K562 (cell line): ENCODE data around the gene OSGIN1. TPM values are rescaled to one million over a fixed set of nuclear protein-coding genes. Genes with fewer than 3 reads are reported as not detected.

Experiments used
- ATAC-seq: fragments of 200-7000 bp; cut with Tn5 transposase; 3 replicates; pipeline ENCODE4 v1.9.1; 2020; ENCODE audit warnings: moderate library complexity
- BruUV-seq: library from RNA; stranded (reverse); fragments of 400-500 nt; replicated peaks from 2 replicates; lab custom pipeline; 2021; lab: Mats Ljungman, UMichigan
- CTCF ChIA-PET: fragments of 300-600 bp; formaldehyde crosslinking; extraction: SDS; loops from one replicate; lab custom pipeline; 2021; ENCODE audit warnings: low intra/inter-chr PET ratio; lab: Yijun Ruan, JAX
- POLR2A ChIA-PET: fragments of 300-600, 350-650 bp; sonication (Branson Sonifier 250); formaldehyde crosslinking; extraction: SDS; loops from one replicate; lab custom pipeline; 2021; ENCODE audit warnings: antibody characterized with exemption, inconsistent platforms; lab: Yijun Ruan, JAX
- DNase-seq, 4 experiments: peaks; one replicate each; pipeline versions ENCODE4 v3.0.0 to v3.0.0-alpha.2; 2011 to 2018; ENCODE audit warnings: low spot score in 3 of 4, mixed read lengths in 3 of 4; ENCODE audit errors: extremely low read depth in 1 of 4
- FAIRE-seq: peaks from 2 replicates; lab custom pipeline; 2011; peaks lifted over from hg19 to GRCh38; lab: Jason Lieb, UNC
- H2AFZ ChIP-seq: 2 replicates; pipeline ENCODE4 v1.6.0; 2011; ENCODE audit warnings: low read depth, low read length, control low read depth, inconsistent platforms
- H3K27ac ChIP-seq: fragments of 200-600 bp; 3 replicates; pipeline ENCODE4 v1.8.0; 2011; ENCODE audit warnings: low read depth, mild to moderate bottlenecking, control low read depth, inconsistent platforms, low read length, moderate library complexity, mixed read lengths; ENCODE audit errors: extremely low read depth
- H3K27me3 ChIP-seq, 2 experiments: fragments of 300-600 bp in 1 of 2; 2 replicates in 1 of 2; 3 replicates in 1 of 2; pipeline versions ENCODE4 v1.6.0 to v1.8.0; 2011; ENCODE audit warnings: inconsistent platforms in 2 of 2, low read length in 2 of 2, mild to moderate bottlenecking in 1 of 2, mixed read lengths in 1 of 2, moderate library complexity in 1 of 2; ENCODE audit not compliant: control insufficient read depth in 2 of 2, insufficient read depth in 2 of 2
- H3K36me3 ChIP-seq: fragments of 300-600 bp; 3 replicates; pipeline ENCODE4 v1.8.0; 2011; ENCODE audit warnings: mild to moderate bottlenecking, low read length, inconsistent platforms; ENCODE audit not compliant: control insufficient read depth, insufficient read depth
- H3K4me1 ChIP-seq, 2 experiments: fragments of 200-600 bp in 1 of 2; replicated peaks in 1 of 2; 2 replicates in 1 of 2; 3 replicates in 1 of 2; pipeline versions ENCODE4 v1.5.1 to v1.8.0; 2011; ENCODE audit warnings: inconsistent platforms in 2 of 2, low read length in 2 of 2, mild to moderate bottlenecking in 1 of 2, mixed read lengths in 1 of 2, moderate library complexity in 1 of 2; ENCODE audit not compliant: control insufficient read depth in 2 of 2, insufficient read depth in 2 of 2
- H3K4me2 ChIP-seq: 2 replicates; pipeline ENCODE4 v1.6.1; 2011; ENCODE audit warnings: low read length, control low read depth, inconsistent platforms, mixed read lengths; ENCODE audit not compliant: insufficient read depth
- H3K4me3 ChIP-seq: fragments of 200-600 bp; sonication (generic), shearing (Covaris generic); 2 replicates; pipeline ENCODE4 v1.5.1; 2016; ENCODE audit warnings: control low read depth, inconsistent platforms
- H3K79me2 ChIP-seq: fragments of 200-600 bp; 3 replicates; pipeline ENCODE4 v1.8.0; 2011; ENCODE audit warnings: low read length, inconsistent platforms; ENCODE audit not compliant: control insufficient read depth, insufficient read depth
- H3K9ac ChIP-seq, 2 experiments: 2 replicates each; pipeline versions ENCODE4 v1.6.0 to v1.6.1; 2011; ENCODE audit warnings: low read depth in 2 of 2, low read length in 2 of 2, control low read depth in 1 of 2, inconsistent platforms in 1 of 2, mild to moderate bottlenecking in 1 of 2, mixed read lengths in 1 of 2; ENCODE audit not compliant: insufficient read depth in 1 of 2
- H3K9me1 ChIP-seq: one replicate; pipeline ENCODE4 v1.6.0; 2011; ENCODE audit warnings: inconsistent platforms, mild to moderate bottlenecking, low read length, moderate library complexity; ENCODE audit not compliant: control insufficient read depth, insufficient read depth
- H3K9me3 ChIP-seq: replicated peaks from 2 replicates; pipeline ENCODE4 v1.5.1; 2011; ENCODE audit warnings: low read depth, low read length, inconsistent platforms; ENCODE audit not compliant: control insufficient read depth, insufficient read depth
- H4K20me1 ChIP-seq: replicated peaks from 2 replicates; pipeline ENCODE4 v1.6.1; 2011; ENCODE audit warnings: low read length, inconsistent platforms, mixed read lengths; ENCODE audit not compliant: control insufficient read depth, insufficient read depth
- ASH1L ChIP-seq: fragments of 450-650 bp; IDR thresholded peaks from 2 replicates; pipeline ENCODE4 v1.6.1; 2018; ENCODE audit warnings: borderline replicate concordance, mild to moderate bottlenecking, low read depth; ENCODE audit not compliant: partially characterized antibody
- HCFC1 ChIP-seq: IDR thresholded peaks from 2 replicates; pipeline ENCODE4 v1.6.1; 2012; ENCODE audit warnings: low read depth, low read length, improper control_type of control experiment
- KDM1A ChIP-seq, 2 experiments: fragments of 450-650 bp; IDR thresholded peaks; 2 replicates each; pipeline ENCODE4 v1.6.1; 2016; ENCODE audit warnings: mild to moderate bottlenecking in 2 of 2
- NR2C1 ChIP-seq, 2 experiments: fragments of 450-650 bp; IDR thresholded peaks; 2 replicates each; pipeline ENCODE4 v1.6.1; 2017; ENCODE audit warnings: mild to moderate bottlenecking in 2 of 2, antibody characterized with exemption in 1 of 2, inconsistent platforms in 1 of 2, missing compliant biosample characterization in 1 of 2, missing genetic modification characterization in 1 of 2
- NR2C2 ChIP-seq, 2 experiments: fragments of 200-800 bp in 1 of 2; sonication (Bioruptor generic) in 1 of 2; sonication (generic) in 1 of 2; formaldehyde crosslinking in 1 of 2; IDR thresholded peaks; 2 replicates each; pipeline versions ENCODE4 v1.6.1 to v1.8.0; 2016 to 2022; ENCODE audit warnings: mild to moderate bottlenecking in 1 of 2, missing compliant biosample characterization in 1 of 2, missing genetic modification characterization in 1 of 2, missing genetic modification reagents in 1 of 2
- PHF20 ChIP-seq: fragments of 450-650 bp; IDR thresholded peaks from 2 replicates; pipeline ENCODE4 v1.6.1; 2018; ENCODE audit not compliant: partially characterized antibody
- POLR2B ChIP-seq: fragments of 450-650 bp; IDR thresholded peaks from 2 replicates; pipeline ENCODE4 v1.6.1; 2018; ENCODE audit warnings: low read depth; ENCODE audit not compliant: partially characterized antibody
- SMC3 ChIP-seq: conservative IDR thresholded peaks from 2 replicates; pipeline ENCODE4 v1.6.1; 2011; ENCODE audit warnings: low read depth, low read length, improper control_type of control experiment; ENCODE audit not compliant: insufficient read depth
- U2AF2 ChIP-seq: fragments of 200-400 bp; formaldehyde crosslinking; optimal IDR thresholded peaks from 2 replicates; pipeline ENCODE3; 2017; ENCODE audit warnings: low read depth, mild to moderate bottlenecking, low read length
- ZNF197 ChIP-seq: fragments of 200-800 bp; sonication (Bioruptor generic); IDR thresholded peaks from 2 replicates; pipeline ENCODE4 v1.6.1; 2016; ENCODE audit warnings: low read depth, missing genetic modification characterization, missing compliant biosample characterization
- WGBS: fragments of 100-300 bp; shearing (Covaris generic); methylation state at CpG from one replicate; pipeline ENCODE4 v1.1.6; 2016; ENCODE audit warnings: low coverage, mixed read lengths; ENCODE audit not compliant: insufficient coverage; ENCODE audit errors: missing lambda C conversion rate; 5-methylcytosine and 5-hydroxymethylcytosine counted together
- in situ Hi-C: fragments of 300-500 bp; cut with MboI; formaldehyde crosslinking; loops from 4 replicates; pipeline ENCODE4 v1.15.0; 2018; ENCODE audit warnings: inconsistent platforms, mixed read lengths
- intact Hi-C: fragments of 100-400 bp; cut with micrococcal nuclease; formaldehyde crosslinking; loops from 2 replicates; pipeline ENCODE4 v1.14.2; 2022
- polyA plus RNA-seq, 8 experiments: library from polyadenylated mRNA; depleted of rRNA in 4 of 8; stranded (reverse) in 5 of 8; unstranded in 3 of 8; fragments of >200 nt; fragmentation: Nextera tagmentation in 2 of 8; fragmentation: Illumina TruSeq in 1 of 8; extraction: Ambion mirVana in 2 of 8; extraction: Trizol in 1 of 8; gene quantifications; 2 replicates each; pipeline versions ENCODE4 v1.2.1 to v1.2.3, GENCODE V29; 2011 to 2014; ENCODE audit warnings: inconsistent platforms in 1 of 8, missing spikeins in 1 of 8
- total RNA-seq, 7 experiments: library from RNA; depleted of rRNA in 6 of 7; stranded (reverse); fragments of >200 nt in 6 of 7; fragmentation: Illumina TruSeq in 2 of 7; extraction: Trizol in 2 of 7; gene quantifications; 2 replicates each; pipeline versions ENCODE4 v1.2.1 to v1.2.3, GENCODE V29; 2011 to 2021; ENCODE audit warnings: low replicate concordance in 1 of 7

OSGIN1 gene
- total and polyA plus RNA-seq, 9 of the 15 experiments (the other 6 are each of a cell fraction or from before 2014, with no cell fraction given): 0.03 to 3.6 (median 1.6) TPM

DNA sequence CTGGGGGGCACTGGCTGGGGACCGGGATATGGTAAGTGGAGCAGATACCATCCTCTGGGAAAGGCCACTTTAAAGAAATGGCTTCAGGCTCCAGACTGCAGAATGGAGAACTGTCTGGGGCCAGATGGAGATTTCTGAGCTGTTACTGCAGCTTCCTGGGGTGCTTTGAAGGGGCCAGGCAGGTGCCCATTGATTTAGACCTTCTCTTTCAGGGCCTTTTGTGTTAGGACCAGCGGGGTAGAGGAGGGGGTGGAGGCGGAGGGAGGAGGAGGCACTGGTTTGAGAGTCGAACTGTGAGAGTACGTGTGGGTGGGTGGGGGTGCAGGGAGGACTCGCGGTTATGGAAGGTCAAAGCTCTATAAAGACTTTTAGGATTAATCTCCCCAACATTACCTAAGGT, 26.4 kb downstream of the OSGIN1 start (continued):
- TF ChIP-seq KDM1A (IDR thresholded peaks at IDR 0.05) (no peak), SMC3 (no peak), HCFC1 (no peak)
- TF ChIP-seq, all 486 proteins: peak for 0

- Histone ChIP-seq H3K36me3 (no peaks in the 10 kb centered on the region), H3K9me1 (no peaks in the 10 kb centered on the region), H3K27me3 (peaks cover 27 to 60% of the 10 kb centered on the region in 2 experiments)
- WGBS: 46% methylated on average over 2 of the region's 2 CpGs
- no peak for TF ChIP-seq POLR2B
- TF ChIP-seq ZNF197 (CRISPR knock-in tag): no peak
- TF ChIP-seq U2AF2: no peak
- no peak for TF ChIP-seq NR2C2 (CRISPR knock-in tag; IDR thresholded peaks at IDR 0.05)
- TF ChIP-seq NR2C2 (tag; IDR thresholded peaks at IDR 0.05): peak; percentile 35; the same call in 1 of the 2 replicates
- TF ChIP-seq ASH1L: no peak
- TF ChIP-seq NR2C1 (IDR thresholded peaks at IDR 0.05): peak; percentile 61
- TF ChIP-seq NR2C1 (tag; IDR thresholded peaks at IDR 0.05): peak; percentile 59; the same call in 1 of the 2 replicates
- TF ChIP-seq PHF20: no peak
- TF ChIP-seq, all 486 proteins: peak for 2
- no TSS peak for BruUV-seq
- H3K4me1 ChIP-seq: no peaks in the 10 kb centered on the region; a peak in 1 of 5 replicates
- H4K20me1 ChIP-seq: no peaks in the 10 kb centered on the region
- ChIA-PET POLR2A (interaction anchor here (0.9 kb wide), 1 partner anchor 9 kb away, joined by 3 read pairs; no protein-coding TSS in a partner anchor), CTCF (no interaction called here)
- in situ Hi-C loops: no loop called here
- intact Hi-C loops: no loop called here
- no peak overlapping the region for H3K9ac ChIP-seq
- peaks cover 4% of the 10 kb centered on the region; the same call in 1 of the 2 replicates for H3K9me3 ChIP-seq
- ATAC-seq (no peak; the same call in 2 of the 3 replicates), DNase-seq (no peak), FAIRE-seq (no peak)
- no peak overlapping the region for H3K27ac ChIP-seq
- H3K4me2 ChIP-seq: no peak overlapping the region
- H2AFZ ChIP-seq: no peak overlapping the region
- H3K4me3 ChIP-seq: no peak overlapping the region
- H3K79me2 ChIP-seq: no peaks in the 10 kb centered on the region
These were observed 27.8 kb downstream of the OSGIN1 start for GRCh38 chr16:83980794-83981193.
